BLaER1 (cell line): ENCODE results near the gene MATR3.
"Not testable (repeated sequence)": the region's sequence is repeated elsewhere in the genome, so short reads cannot be mapped to it uniquely, and the experiment has no call there.

Experiments used
- H3K27ac ChIP-seq: shearing (Covaris generic); formaldehyde crosslinking; 2 replicates; pipeline ENCODE4 v1.8.1; 2022
- H3K27me3 ChIP-seq: shearing (Covaris generic); formaldehyde crosslinking; 2 replicates; pipeline ENCODE4 v1.8.1; 2022
- H3K36me3 ChIP-seq: shearing (Covaris generic); formaldehyde crosslinking; 2 replicates; pipeline ENCODE4 v1.8.1; 2022
- H3K4me1 ChIP-seq: shearing (Covaris generic); formaldehyde crosslinking; 2 replicates; pipeline ENCODE4 v1.8.1; 2022
- H3K4me2 ChIP-seq: shearing (Covaris generic); formaldehyde crosslinking; 2 replicates; pipeline ENCODE4 v1.8.1; 2022
- H3K4me3 ChIP-seq: shearing (Covaris generic); formaldehyde crosslinking; 2 replicates; pipeline ENCODE4 v1.8.1; 2022
- H3K9ac ChIP-seq: shearing (Covaris generic); formaldehyde crosslinking; 2 replicates; pipeline ENCODE4 v1.8.1; 2022
- H3K9me3 ChIP-seq: shearing (Covaris generic); formaldehyde crosslinking; 2 replicates; pipeline ENCODE4 v1.8.1; 2022
- H4K20me1 ChIP-seq: shearing (Covaris generic); formaldehyde crosslinking; 2 replicates; pipeline ENCODE4 v1.8.1; 2022
- Cebpa-rat ChIP-seq: shearing (Covaris generic); IDR thresholded peaks from 2 replicates; pipeline ENCODE4 v1.8.1; 2022

Gene MATR3

DNA sequence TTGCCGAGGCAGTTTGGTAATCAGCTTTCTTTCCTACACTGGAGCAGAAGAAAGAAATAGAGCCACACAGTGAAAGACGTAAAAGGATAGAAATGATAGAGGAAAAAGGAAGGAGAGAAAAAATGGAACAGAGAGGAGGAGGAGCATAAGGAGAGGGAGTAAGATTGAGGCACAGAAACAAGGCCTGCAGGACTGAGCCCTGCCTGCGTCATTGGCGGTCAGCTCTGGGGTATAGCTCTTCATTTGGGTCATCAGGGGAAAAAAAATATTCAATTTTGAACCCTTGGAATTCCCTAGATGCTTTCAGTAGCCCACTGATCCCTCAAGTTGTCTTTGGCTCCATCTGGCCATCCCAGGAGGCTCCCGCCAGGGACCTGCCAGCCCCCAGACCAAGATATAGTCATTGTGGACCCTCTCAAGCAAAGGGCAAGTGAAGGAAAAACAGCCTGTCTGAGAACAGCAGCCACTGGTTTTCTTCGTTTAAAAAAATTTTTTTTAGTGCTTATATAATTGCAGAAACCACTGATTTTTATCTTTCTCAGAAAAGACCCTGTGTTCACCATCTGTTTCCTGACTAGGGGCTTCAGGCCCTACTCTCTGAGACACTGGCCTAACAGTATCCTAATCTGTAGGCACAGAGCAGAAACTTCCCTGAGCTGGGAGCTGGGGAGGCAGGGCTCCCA is 31.3 kb upstream of the MATR3 start:
- Histone ChIP-seq H3K9me3 (no peaks in the 10 kb centered on the region), H3K4me3 (no peak overlapping the region), H3K4me2 (peak overlapping the region; percentile 24), H3K9ac (no peak overlapping the region), H3K27me3 (no peaks in the 10 kb centered on the region), H3K4me1 (peaks cover 11% of the 10 kb centered on the region), H3K36me3 (no peaks in the 10 kb centered on the region), H4K20me1 (no peaks in the 10 kb centered on the region), H3K27ac (no peak overlapping the region)
- TF ChIP-seq Cebpa-rat, result no peak

DNA sequence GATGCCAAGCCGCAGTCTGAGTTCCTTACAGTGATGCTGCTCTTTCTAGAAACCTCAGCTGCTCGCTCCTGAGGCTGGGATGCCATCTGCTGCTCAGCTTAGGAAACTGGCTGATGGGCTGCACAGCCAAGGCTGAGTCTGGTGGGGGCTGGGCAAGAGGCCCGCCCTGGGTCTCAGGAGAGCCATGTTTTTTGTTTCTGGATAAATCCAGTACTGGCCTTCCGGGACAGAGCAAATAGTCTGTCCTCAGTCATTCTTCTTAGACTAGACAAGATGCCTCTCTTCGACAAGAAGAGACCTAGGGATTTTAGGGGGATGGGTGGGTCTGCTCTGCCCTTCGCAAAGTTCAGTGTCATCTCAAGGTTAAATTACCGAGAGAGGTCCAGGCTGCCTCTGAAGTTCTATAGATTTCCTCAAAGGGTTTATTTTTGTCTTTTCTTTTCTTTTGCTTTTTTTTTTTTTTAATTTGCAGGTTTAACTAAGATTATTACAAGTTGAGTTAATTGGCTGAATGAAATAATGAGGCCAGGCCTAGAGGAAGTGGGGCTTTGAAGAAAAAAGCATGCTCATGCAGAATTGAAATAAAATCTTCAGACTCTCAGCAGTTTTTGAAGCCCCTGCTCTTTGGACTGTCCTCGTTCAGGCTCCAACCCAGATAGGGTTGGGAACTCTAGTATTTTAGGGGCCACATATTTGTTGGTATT is 30.6 kb upstream of the MATR3 start:
- H3K4me3 ChIP-seq, result no peak overlapping the region
- no peaks in the 10 kb centered on the region for H3K36me3 ChIP-seq
- no peak for TF ChIP-seq Cebpa-rat
- peak overlapping the region; percentile 24; the same call in 1 of the 2 replicates for H3K4me2 ChIP-seq
- no peaks in the 10 kb centered on the region for H3K9me3 ChIP-seq
- H3K4me1 ChIP-seq, result peaks cover 14% of the 10 kb centered on the region
- H3K9ac ChIP-seq, result no peak overlapping the region
- no peak overlapping the region for H3K27ac ChIP-seq
- no peaks in the 10 kb centered on the region for H3K27me3 ChIP-seq
- H4K20me1 ChIP-seq, result no peaks in the 10 kb centered on the region

DNA sequence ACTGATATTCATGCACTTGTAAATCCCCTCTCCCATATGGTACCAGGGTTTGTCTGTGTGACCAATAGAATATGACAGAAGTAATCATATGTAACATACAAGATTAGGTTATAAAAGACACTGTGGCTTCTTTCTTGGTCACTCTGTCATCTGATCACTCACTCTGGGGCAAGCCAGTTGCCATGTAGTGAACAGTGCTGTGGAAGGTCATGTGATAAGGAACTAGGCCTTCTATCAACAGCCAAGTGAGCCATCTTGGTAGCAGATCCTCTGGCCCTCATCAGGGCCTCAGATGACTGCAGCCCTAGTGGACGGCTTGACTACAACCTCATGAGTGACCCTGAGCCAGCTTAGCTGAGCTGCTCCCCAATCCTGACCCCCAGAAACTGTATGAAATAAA is 30.0 kb upstream of the MATR3 start:
- no peak overlapping the region for H3K27ac ChIP-seq
- no peaks in the 10 kb centered on the region for H4K20me1 ChIP-seq
- H3K4me3 ChIP-seq, result no peak overlapping the region
- H3K36me3 ChIP-seq, result no peaks in the 10 kb centered on the region
- H3K9me3 ChIP-seq, result no peaks in the 10 kb centered on the region
- no peaks in the 10 kb centered on the region for H3K27me3 ChIP-seq
- H3K4me2 ChIP-seq, result no peak overlapping the region
- peaks cover 21% of the 10 kb centered on the region for H3K4me1 ChIP-seq
- H3K9ac ChIP-seq, result no peak overlapping the region
- TF ChIP-seq Cebpa-rat, result no peak

DNA sequence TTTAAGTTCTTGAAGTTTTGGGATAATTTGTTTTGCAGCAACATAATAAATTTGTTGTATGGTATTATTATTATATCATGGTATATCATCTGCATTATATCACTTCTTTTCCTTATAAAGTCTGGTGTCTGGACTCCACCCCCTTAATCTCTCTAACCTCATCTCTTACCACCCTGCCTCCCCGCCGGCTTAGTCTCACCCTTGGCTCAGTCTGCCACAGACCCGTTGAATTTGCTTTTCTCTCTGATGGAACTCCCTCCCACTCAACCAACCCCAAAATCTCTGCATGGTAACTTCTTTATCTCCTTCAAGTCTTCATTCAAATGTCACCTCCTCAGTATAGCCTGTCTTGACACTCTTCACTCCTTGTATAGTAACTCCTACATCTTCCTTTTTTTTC is 29.6 kb upstream of the MATR3 start:
- Histone ChIP-seq H3K27me3 (no peaks in the 10 kb centered on the region), H3K4me1 (peaks cover 25% of the 10 kb centered on the region), H3K9ac (no peak overlapping the region), H3K4me2 (no peak overlapping the region), H3K9me3 (no peaks in the 10 kb centered on the region), H3K4me3 (no peak overlapping the region), H3K27ac (no peak overlapping the region), H3K36me3 (no peaks in the 10 kb centered on the region), H4K20me1 (no peaks in the 10 kb centered on the region)
- TF ChIP-seq Cebpa-rat, result no peak

- no peak overlapping the region for H3K4me3 ChIP-seq
- H3K27me3 ChIP-seq, result no peaks in the 10 kb centered on the region
- peaks cover 26% of the 10 kb centered on the region for H3K4me1 ChIP-seq
- H4K20me1 ChIP-seq, result no peaks in the 10 kb centered on the region
- no peak overlapping the region for H3K27ac ChIP-seq
- no peak overlapping the region for H3K4me2 ChIP-seq
- H3K9me3 ChIP-seq, result no peaks in the 10 kb centered on the region
- no peak for TF ChIP-seq Cebpa-rat
- H3K36me3 ChIP-seq, result no peaks in the 10 kb centered on the region
- no peak overlapping the region for H3K9ac ChIP-seq
Measured at GRCh38 chr5:139265001-139265400, 28.5 kb upstream of the MATR3 start.

DNA sequence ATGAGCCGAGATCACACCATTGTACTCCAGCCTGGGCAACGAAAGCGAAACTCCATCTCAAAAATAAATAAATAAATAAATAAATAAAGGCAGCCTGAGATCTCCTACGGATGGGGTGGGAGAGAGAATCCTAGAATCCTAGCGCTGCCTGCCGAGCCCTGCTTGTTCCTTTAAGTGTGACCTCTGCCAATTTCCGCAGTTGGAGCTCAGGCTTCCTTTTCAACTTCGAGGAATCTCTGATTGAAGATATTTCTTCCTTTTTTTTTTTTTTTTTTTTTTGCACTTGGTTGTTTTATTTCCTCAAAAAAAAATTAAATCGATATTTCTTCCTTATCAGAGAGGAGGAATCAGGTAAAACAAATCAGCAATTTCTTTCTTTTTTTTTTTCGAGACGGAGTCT is 27.3 kb upstream of the MATR3 start:
- no peak for TF ChIP-seq Cebpa-rat
- H3K9me3 ChIP-seq, result no peaks in the 10 kb centered on the region
- no peaks in the 10 kb centered on the region for H3K27me3 ChIP-seq
- H4K20me1 ChIP-seq, result no peaks in the 10 kb centered on the region
- H3K27ac ChIP-seq, result no peak overlapping the region
- H3K4me1 ChIP-seq, result peaks cover 26% of the 10 kb centered on the region
- H3K4me2 ChIP-seq, result no peak overlapping the region
- H3K36me3 ChIP-seq, result no peaks in the 10 kb centered on the region
- no peak overlapping the region for H3K4me3 ChIP-seq
- H3K9ac ChIP-seq, result no peak overlapping the region

DNA sequence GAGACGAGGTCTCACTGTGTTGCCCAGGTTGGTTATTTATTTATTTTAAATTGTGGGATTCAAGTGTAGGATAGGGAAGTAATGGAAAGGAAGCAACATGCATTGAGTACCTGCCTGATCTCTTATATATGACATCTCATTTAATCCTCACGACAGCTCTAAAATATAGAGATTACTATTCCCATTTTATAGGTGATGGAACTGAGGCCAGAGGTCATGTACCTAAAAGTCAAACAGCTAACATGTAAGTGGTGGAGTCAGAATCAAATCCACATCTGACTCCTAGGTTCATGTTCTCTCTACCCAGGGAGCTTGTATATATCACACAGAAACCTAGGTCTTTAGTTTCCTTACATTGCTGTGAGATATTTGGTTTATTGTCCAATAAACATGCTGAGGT is 26.1 kb upstream of the MATR3 start:
- no peaks in the 10 kb centered on the region for H3K36me3 ChIP-seq
- no peak overlapping the region; the same call in 1 of the 2 replicates for H3K4me2 ChIP-seq
- H4K20me1 ChIP-seq, result no peaks in the 10 kb centered on the region
- TF ChIP-seq Cebpa-rat, result no peak
- H3K4me3 ChIP-seq, result no peak overlapping the region
- H3K27me3 ChIP-seq, result no peaks in the 10 kb centered on the region
- no peaks in the 10 kb centered on the region for H3K9me3 ChIP-seq
- 0 out of 2 replicates have a peak overlapping the region, but pooled peaks have one; percentile 40 for H3K27ac ChIP-seq
- H3K9ac ChIP-seq, result no peak overlapping the region
- H3K4me1 ChIP-seq, result peaks cover 23% of the 10 kb centered on the region

DNA sequence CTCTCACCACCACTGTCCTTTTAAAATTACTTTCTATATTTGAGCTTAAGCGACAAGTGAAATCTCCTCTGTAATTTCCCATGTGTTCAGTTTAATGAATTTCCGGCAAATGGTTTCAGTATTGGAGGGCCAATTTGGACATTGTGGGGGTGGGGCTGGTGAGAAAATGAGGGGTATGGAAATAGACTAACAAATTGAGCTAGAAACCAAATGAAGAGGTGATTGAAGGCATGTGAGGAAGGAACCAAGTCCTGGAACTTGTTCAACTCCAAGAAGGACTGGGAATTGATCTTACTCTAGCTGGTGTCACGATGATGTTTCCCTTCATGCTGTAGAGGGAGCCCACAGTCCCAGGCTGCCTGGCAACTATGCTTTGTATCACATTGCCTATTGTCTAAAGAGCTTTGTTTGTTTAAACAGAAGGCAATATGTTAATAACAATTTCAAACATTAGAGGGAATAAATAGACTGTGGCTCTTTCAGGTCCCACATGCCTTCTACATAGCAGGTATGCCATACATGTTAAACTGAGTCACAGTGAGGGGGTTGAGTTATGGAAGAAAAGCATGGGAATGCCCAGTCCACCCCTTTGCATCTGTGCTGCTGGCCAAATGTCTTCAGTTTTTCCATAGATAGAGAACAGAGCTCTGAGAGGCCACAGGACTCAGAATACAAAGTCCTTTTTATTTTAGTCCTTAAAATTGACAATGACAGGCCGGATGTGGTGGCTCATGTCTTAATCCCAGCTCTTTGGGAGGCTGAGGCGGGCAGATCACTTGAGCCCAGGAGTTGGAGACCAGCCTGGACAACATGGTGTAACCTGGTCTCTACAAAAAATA is 25.0 kb upstream of the MATR3 start:
- H3K4me1 ChIP-seq, result peaks cover 28% of the 10 kb centered on the region
- H3K27ac ChIP-seq, result peak overlapping the region; percentile 40; the same call in 1 of the 2 replicates
- H3K4me3 ChIP-seq, result no peak overlapping the region
- H3K27me3 ChIP-seq, result no peaks in the 10 kb centered on the region
- H3K4me2 ChIP-seq, result peak overlapping the region; percentile 63
- no peaks in the 10 kb centered on the region for H4K20me1 ChIP-seq
- TF ChIP-seq Cebpa-rat, result no peak
- no peak overlapping the region for H3K9ac ChIP-seq
- no peaks in the 10 kb centered on the region for H3K36me3 ChIP-seq
- H3K9me3 ChIP-seq, result no peaks in the 10 kb centered on the region

DNA sequence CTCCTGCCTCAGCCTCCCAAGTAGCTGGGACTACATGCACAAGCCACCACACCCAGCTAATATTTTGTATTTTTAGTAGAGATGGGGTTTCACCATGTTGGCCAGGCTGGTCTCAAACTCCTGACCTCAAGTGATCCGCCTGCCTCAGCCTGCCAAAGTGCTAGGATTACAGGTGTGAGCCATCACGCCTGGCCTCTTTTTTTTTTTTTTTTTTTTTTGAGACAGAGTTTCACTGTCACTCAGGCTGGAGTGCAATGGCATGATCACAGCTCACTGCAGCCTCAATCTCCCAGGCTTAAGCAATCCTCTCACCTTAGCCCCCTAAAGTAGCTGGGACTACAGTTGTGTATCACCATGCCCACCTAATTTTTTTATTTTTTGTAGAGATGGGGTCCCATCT is 22.8 kb upstream of the MATR3 start:
- H3K4me3 ChIP-seq, H3K27me3 ChIP-seq, H3K9me3 ChIP-seq, H4K20me1 ChIP-seq, H3K36me3 ChIP-seq, H3K9ac ChIP-seq, H3K4me2 ChIP-seq, H3K27ac ChIP-seq: not testable (repeated sequence)
- H3K4me1 ChIP-seq, result peaks cover 39% of the 10 kb centered on the region
